ENCODE measurements around the gene ABCB9. TPM values are rescaled to one million over a fixed set of nuclear protein-coding genes. Genes with fewer than 3 reads are reported as not detected.
A peak's percentile ranks its signal among the peaks of the same experiment; 100 is the strongest.

Gene ABCB9
- total RNA-seq, 1 experiment from 2014 or later = 14.7 TPM

DNA sequence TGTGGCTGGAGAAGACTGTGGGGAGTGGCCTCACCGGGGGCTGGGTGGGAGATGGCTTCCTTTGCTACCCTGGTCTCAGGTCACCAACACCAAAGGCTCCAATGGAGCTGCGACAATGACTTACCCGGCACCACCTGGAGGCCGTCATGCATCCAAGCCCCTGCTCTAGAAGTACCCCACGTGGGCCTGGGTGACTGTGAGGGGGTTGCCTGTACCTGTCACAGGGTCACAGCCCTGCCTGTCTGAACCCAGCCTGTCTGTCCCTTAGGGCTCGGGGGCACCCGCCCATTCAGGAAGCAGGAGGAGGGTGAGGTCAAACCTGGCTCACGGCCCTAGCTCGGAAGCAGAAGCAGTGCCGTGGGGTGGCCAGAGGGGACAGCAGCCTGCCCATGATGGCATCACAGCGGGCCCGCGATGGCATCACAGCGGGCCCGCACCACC lies 18.9 kb downstream of the ABCB9 start:
- CTCF ChIA-PET = interaction anchor here (1.3 to 3.1 kb wide), 2 partner anchors 87 to 291 kb away, joined by 6 to 16 read pairs; no protein-coding TSS in a partner anchor
- Histone ChIP-seq H2AFZ (ENCODE audit: low read depth, low read length, poor library complexity, severe bottlenecking) (no peak overlapping the region), H3K4me1 (ENCODE audit: control insufficient read depth in 1 of 2, insufficient read depth in 2 of 2, low read length in 2 of 2) (peaks cover 54 to 80% of the 10 kb centered on the region in 2 experiments), H4K20me1 (ENCODE audit: insufficient read depth) (no peaks in the 10 kb centered on the region), H3K27ac (ENCODE audit: low read depth, low read length) (peak overlapping the region; percentile 70), H3K9me3 (ENCODE audit: control insufficient read depth in 1 of 2, insufficient read depth in 1 of 2, low read depth in 1 of 2, low read length in 2 of 2) (no peaks in the 10 kb centered on the region), H3K36me3 (ENCODE audit: control insufficient read depth in 1 of 2, insufficient read depth in 2 of 2, low read length in 2 of 2) (no peaks in the 10 kb centered on the region), H3K27me3 (ENCODE audit: insufficient read depth, low read length) (no peaks in the 10 kb centered on the region), H3K4me2 (ENCODE audit: low read length) (peak overlapping the region; percentile 57), H3K9ac (ENCODE audit: low read length) (peak overlapping the region; percentile 44), H3K9me2 (ENCODE audit: insufficient read depth) (no peaks in the 10 kb centered on the region), H3K4me3 (replicated peaks in 1 of 2; ENCODE audit: low read depth in 1 of 2, low read length in 2 of 2) (no peak overlapping the region), H3K79me2 (ENCODE audit: insufficient read depth, low read length) (no peaks in the 10 kb centered on the region)
- ATAC-seq = peak; percentile 1; the same call in 1 of the 2 replicates
- POLR2A ChIA-PET = interaction anchor here (1.5 to 3.8 kb wide), 3 partner anchors 22 to 87 kb away, joined by 5 to 14 read pairs (median 9); no protein-coding TSS in a partner anchor
- RAD21 ChIA-PET (ENCODE audit: low non-redundant PET in 1 of 2, low total read pairs in 2 of 2, uncharacterized antibody in 2 of 2, unreplicated experiment in 2 of 2) = interaction anchor here in 1 of 2 experiments (0.9 to 1.0 kb wide), 2 partner anchors 22 to 67 kb away, joined by 3 to 6 read pairs; no protein-coding TSS in a partner anchor
- TF ChIP-seq TCF7L2 (IDR thresholded peaks at IDR 0.05; ENCODE audit: borderline replicate concordance, extremely low read depth, insufficient read depth, insufficient read length) (no peak), JUND (IDR thresholded peaks at IDR 0.05) (no peak), EGR1 (IDR thresholded peaks at IDR 0.05; ENCODE audit: low read depth) (no peak), YY1 (IDR thresholded peaks at IDR 0.05; ENCODE audit: extremely low read depth, insufficient replicate concordance, low read depth, low read length) (no peak), RAD21 (IDR thresholded peaks at IDR 0.05; ENCODE audit: low read depth) (no peak), CEBPB (IDR thresholded peaks at IDR 0.05; ENCODE audit: low read depth) (no peak), SRF (IDR thresholded peaks at IDR 0.05; ENCODE audit: low read depth) (no peak)
- TF ChIP-seq, protein P1, sequence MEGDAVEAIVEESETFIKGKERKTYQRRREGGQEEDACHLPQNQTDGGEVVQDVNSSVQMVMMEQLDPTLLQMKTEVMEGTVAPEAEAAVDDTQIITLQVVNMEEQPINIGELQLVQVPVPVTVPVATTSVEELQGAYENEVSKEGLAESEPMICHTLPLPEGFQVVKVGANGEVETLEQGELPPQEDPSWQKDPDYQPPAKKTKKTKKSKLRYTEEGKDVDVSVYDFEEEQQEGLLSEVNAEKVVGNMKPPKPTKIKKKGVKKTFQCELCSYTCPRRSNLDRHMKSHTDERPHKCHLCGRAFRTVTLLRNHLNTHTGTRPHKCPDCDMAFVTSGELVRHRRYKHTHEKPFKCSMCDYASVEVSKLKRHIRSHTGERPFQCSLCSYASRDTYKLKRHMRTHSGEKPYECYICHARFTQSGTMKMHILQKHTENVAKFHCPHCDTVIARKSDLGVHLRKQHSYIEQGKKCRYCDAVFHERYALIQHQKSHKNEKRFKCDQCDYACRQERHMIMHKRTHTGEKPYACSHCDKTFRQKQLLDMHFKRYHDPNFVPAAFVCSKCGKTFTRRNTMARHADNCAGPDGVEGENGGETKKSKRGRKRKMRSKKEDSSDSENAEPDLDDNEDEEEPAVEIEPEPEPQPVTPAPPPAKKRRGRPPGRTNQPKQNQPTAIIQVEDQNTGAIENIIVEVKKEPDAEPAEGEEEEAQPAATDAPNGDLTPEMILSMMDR (IDR thresholded peaks at IDR 0.05 in 2 of 3, conservative IDR thresholded peaks at IDR 0.05 in 1 of 3; ENCODE audit: borderline replicate concordance in 1 of 3, insufficient read depth in 1 of 3, low read depth in 2 of 3, low read length in 2 of 3) = peak in 1 of 3 experiments; percentile 5; a peak in 1 of 6 replicates
- no TSS peak for BruUV-seq (replicated peaks)
- no peak for DNase-seq (ENCODE audit: low read depth, low spot score)
- intact Hi-C loops (cut with micrococcal nuclease) = loop anchor here (2.0 kb wide), 1 partner anchor 27 kb away; no protein-coding TSS in a partner anchor

Measured in HCT116 (cell line).